HG03565 (cell line): ENCODE data around the gene AP3B1.

Experiments used
- ATAC-seq: cut with Tn5 transposase; IDR thresholded peaks from one replicate; pipeline ENCODE4 v1.9.1; 2021; ENCODE audit warnings: mild to moderate bottlenecking, moderate library complexity; ENCODE audit not compliant: unreplicated experiment

The AP3B1 gene

DNA sequence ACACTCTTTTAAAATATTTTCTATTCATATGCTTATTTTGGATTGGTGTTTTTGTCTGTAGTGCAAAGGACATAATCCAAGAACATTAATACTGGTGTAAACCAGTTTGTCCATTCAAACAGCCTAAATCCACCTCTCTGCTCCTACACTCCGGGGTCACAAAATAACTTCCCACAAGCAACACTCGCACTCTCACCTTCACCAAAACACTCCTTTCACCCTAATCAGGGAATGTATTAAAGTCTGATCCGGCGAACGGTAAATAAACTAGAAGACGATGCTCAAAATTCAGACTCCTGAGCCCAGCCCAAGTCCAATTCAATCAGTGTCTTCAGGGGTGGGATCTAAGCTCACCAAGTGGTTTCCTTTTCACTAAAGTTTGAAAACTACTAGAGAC, 649 bp downstream of the AP3B1 start:
- no peak for ATAC-seq

DNA sequence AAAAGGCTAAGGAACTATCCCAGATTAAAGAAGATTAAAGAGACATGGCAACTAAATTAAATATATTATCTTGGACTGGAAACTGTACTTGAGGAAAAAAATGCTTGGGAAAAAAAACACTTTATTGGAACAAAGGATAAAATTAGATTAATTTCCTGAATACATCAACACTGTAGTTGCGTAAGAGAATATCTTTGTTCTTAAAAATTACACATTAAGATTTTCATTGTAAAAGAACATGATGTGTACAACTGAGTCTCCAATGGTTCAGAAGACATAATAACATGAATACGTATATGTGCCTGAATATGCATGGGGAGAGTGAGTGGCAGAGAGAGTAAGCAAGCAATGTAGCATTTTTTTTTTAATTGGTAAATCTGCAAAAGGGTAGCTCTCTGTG, 2.8 kb downstream of the AP3B1 start:
- ATAC-seq, result no peak

DNA sequence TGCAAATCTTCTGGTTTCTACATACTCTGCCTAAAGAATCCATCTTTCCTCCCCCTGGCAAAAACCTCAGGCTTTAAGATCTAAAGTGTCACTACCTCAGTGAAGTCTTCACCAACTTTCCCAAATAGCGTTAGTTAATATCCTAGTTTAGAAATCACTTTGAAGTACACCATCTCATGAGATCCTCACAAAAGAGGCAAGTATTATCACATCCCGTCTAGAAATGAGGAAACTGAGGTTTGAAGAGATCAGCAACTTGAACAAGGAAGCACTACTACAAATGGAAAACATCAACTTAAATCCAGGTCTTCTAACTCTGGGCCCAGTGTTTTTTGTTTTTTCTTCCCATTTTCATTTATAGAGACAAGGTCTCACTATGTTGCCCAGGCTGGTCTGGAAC, 4.6 kb downstream of the AP3B1 start:
- ATAC-seq, result no peak

DNA sequence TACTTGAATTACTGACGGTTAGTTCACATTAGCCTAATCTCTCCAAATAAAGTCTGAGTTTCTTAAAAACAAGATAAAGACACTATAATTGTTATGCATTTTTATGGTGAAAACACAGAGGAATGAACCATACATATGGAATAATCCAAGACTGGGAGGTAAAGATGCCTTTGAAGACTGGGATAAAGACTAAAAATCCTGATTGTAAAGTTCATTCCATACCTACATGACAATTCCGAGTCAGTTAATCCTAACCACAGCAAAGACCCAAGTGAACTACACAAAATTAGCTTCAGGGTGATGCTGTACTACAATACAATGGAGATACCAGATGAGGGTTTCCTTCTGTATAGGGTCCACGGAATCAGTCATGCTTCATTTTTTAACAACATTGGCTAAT, 6.3 kb downstream of the AP3B1 start:
- ATAC-seq, result no peak

DNA sequence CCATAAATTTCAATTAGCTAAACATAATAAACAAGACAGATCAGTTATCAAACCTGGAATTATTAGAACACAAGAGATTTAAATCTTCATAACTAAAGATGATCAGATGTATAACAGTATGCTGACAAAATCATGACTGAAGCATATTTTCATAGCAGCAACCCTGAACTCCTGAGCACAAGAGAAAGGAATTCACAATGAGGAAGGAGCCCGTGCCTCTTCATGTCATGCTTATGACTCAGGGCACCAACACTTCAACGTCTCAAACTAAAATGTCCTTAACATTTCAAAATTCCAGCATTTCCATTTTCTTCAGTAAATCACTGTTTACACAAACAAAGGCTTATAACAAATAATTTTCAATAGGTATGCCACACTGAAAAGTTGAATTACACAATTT, 6.7 kb downstream of the AP3B1 start:
- ATAC-seq, result no peak

DNA sequence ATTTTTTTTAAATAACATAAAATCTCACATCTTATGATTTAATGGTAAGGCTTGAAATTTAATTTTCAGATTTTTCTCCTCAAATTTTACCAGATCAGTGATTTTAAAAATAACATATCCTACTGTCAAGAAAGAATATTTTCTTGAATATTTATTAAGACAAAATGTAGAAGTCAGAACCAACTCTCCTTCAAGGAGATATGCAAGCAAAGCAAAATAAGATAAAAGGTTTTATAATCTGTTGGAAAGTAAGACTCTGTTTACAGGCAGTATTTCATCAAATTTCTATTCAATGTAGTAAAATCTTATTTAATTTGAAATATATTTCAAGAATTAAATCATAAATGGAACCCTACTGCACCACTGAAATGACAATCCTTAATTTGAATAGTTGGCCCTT, 7.3 kb downstream of the AP3B1 start:
- ATAC-seq, result no peak

DNA sequence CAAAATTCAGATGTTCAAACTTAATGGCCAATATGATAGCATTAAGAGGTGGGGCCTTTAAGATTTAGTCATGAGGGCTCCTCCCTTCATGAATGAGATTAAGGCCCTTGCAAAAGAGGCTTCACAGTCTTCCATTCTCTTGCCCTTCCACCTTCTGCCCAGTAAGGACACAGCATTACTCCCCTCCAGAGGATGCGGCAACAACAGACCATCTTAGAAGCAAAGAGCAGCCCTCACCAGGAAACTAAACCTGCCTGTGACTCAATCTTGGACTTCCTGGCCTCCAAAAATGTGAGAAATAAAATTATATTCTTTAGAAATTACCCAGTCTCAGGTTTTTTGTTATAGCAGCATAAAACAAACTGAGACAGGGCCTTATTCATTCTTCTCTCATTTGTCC, 8.2 kb downstream of the AP3B1 start:
- ATAC-seq, result no peak

DNA sequence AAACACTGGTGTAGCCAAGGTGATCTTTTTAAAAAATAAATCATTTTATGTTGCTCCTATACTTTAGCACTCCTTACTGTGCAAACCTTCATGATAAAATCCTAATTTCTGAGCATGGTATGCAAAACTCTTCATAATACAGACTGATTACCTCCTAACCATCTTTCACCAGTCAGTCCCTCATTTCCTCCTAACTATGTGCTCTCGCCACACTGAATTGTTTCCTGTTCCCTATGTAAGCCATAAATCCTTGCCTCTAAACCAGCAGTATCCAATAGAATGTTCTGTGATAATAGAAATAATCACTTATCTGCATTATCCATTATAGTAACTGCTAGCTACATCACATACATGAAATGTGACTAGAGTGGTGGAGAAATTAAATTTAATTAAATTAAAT, 10.7 kb downstream of the AP3B1 start:
- no peak for ATAC-seq

DNA sequence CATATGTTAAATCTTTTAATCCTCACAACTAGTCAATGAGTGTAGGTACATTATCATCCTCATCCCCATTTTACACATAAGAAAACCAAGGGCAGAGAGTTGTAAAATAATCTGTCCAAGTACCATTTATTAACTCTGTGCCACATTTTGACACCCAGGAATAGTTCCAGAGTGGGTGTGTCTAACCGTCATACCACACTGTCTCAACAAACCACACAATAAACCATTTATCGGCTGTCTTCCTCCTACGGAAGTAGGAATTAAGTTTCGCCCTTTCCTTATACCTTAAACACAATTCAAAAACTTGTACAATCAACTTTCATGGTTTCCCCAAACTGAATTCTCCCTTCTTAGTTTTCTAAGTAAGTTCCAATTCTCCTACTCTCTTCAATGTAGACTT, 11.4 kb downstream of the AP3B1 start:
- no peak for ATAC-seq

DNA sequence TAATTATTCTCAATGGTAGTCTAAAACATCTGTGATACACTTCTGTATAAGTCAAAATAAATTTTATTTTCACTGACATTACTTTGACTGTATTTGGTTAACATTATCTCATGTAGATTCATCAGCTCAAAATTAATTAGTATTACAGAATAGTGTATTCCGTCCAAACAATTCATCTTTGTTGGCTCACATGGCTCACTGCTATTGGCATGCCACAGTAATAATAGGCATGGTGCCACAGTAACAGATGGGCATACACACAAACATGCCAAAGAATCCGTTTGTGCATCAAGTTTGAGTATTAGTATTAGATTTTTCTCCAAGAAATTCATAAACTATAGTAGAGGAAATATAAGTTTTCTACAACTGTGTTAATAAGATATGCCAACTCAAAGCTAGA, 14.2 kb downstream of the AP3B1 start:
- no peak for ATAC-seq

DNA sequence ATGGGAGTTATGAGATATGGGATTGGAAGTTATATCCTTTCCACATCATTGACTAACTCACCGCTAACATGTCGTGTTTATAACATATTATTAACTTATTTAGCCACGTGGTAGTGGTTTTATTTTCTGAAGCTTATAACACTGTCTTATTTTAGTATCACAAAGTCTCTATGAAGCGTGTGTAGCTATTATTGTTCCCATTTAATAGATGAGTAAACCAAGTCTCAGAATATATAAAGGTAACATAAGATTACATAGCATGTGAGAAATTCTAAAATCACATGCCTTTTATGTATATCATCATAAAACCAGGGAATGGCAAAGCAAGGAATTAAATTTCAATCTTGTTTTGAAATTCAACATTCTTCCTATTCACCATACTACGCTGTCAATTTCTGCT, 15.3 kb downstream of the AP3B1 start:
- no peak for ATAC-seq

DNA sequence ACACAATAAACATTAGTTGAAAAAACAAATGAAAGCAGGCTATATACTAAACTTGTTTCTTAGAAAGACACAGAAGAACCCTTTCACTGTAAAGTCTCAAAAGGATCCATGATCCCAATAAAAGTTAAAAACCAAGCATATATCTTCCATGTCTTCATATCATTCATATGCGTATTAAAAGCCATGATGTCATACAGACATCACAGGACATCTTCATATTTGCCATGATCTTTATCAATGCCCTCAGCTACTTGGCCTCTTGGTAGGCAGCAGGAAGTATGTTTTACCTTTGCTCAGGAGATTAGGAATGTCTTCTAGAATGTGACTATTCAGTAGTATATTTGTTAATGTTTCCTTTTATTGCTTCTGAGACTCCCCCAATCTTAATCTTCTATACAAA, 16.8 kb downstream of the AP3B1 start:
- no peak for ATAC-seq

DNA sequence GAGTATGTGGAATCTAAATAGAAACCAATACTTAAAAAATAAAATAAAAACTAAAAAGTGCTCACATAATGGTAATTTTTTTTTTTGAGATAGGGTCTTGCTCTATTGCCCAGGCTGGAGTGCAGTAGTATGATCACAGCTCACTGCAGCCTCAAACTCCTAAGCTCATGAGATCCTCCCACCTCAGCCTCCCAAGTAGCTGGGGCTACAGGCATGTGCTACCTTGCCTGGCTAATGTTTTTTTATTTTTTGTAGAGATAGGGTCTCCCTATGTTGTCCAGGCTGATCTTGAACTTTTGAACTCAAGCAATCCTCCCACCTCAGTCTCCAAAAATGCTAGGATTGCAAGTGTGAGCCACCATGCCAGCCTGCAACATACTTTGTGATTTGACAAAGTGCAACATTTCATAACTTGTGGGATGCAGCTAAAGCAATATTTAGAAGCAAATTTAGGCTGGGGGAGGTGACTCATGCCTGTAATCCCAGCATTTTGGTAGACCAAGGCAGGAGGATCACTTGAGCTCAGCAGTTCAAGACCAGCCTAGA, 18.4 kb downstream of the AP3B1 start:
- ATAC-seq, result no peak

DNA sequence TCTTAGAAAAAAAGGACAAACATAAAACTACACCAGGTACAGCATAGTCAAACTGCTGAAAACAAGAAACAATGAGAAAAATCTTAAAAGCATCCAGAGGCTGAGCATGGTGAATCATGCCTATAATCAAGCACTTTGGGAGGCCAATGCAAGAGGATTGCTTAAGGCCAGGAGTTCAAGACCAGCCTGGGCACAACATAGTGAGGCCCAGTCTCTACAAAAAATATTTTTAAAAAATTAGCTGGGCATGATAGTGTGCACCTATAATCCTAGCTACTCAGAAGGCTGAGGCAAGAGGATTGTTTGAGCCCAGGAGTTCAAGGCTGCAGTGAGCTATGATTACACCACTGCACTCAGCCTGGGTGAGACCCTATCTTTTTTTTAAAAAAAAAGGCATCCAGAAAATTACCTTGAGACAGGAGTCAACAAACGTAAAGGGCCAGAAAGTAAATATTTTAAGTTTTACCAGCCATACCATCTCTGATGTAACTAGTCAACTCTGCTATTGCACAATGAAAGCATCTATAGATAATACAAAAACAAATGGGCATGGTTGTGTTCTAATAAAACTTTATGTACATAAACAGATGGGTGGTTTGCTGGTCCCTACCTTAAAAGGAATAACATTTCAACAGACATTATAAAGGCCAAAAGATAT, 19.8 kb downstream of the AP3B1 start:
- ATAC-seq, result no peak

DNA sequence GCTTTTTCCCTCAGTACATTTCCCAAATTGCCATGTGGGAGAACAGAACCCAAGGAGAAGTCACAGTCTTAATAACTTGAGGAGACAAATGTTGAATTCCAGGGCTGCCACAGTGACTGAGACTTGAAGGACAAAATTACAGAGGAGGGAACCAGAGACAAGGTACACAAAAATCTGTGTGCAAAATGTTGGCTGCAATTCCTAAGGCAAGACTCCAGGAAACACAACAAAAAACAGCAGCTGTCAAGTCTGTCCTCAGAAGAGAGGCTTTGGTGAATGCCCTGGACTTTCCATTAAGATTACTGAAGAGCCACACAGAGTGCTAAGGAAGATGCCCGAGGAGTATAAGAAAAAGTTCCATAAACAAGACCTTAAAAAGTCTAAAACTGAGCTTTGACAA, 21.1 kb downstream of the AP3B1 start:
- ATAC-seq, result no peak

DNA sequence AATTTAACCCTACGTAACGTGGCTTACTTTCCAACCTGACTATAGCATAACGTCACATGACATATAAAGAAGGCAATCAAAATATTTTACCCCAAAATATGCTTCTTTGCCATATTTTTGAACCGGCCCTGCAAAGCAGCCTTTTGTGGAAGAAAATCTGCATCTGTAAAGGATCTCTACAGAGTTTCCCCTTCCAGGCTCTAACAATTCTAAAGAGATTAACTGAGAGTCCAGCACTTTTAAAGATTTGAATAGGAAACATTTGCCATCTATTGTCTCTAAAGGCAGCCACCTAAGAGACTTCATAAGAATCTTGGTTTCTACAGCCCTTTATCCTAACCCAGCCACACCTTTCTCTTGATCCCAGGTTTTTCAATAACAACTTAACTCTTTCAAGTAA, 22.7 kb downstream of the AP3B1 start:
- ATAC-seq, result no peak

DNA sequence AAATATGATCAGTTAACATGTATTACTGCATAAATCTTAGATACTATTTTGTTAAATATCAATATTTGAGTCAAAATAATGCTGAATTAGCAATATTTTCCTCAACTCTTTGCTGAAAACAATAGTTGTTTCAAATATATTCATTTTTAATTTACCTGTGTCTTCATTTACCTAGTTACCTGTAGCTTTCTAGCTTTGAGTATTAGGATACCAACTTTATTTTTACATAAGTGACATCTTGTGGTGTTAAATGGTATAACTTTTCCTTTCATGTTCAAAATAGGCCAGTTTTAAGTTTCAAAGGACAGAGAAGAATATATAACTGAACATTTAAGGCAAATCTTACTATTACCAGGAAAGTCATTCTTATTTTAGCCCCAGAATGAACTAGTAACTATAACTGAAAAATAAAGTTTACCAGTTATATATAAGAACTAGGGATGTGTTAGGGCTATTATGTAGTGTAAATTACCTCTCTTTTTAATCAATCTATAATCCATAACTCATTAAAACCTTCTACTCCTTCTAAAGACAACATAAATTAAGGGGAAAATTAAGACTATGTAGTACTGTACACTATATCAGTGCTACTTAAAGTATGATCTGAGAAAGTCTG, 25.3 kb downstream of the AP3B1 start:
- no peak for ATAC-seq

DNA sequence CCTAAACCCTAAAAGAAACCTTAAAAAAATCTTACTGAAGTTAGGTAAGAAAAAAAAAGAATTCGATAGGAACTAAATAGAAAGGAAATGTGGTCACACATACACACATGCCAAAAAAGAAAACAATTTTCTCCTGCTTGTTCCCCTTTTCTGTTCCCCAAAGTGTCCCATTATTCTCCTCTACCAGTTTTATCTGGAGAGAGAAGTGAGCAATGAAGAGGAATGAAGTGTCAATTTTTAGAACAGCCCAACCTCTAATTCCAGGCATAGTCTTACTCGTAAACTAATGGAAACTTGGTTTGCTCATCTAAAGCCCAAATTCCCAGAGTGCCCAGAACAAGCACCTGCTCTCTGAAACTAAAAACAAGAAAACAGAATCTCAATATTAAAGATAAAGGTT, 26.1 kb downstream of the AP3B1 start:
- ATAC-seq, result no peak

DNA sequence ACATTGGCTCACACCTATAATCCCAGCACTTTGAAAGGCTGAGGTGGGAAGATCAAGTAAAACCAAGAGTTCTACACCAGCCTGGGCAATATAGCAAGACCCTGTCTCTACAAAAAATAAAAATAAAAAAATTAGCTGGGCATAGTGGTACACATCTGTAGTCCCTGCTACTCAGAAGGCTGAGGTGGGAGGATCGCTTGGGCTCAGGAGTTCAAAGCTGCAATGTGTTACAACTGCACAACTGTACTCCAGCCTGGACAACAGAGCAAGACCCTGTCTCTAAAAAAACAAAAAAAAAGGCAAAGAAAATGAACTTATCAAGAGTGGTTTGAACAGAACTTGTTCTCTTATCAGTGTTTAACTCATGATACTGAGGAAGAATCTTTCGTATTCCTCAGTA, 29.3 kb downstream of the AP3B1 start:
- no peak for ATAC-seq

DNA sequence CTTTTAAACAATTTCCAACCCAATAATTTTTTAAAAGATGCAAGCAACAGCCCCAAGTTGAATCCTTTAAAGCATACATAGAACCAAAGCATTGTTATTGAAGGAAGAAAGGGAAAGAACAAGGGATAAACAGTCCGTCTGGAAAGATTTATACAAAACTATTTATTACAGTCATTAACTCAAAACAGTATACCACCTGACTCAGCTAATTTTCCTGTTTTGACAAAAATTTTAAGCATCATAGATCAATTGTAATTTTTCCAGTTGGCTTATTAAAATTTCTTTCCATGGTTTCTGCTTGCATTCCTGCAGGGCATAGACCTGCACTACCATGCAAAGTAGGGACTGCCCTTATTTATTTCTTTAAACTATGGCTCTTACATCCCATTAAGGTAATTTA, 29.9 kb downstream of the AP3B1 start:
- ATAC-seq, result no peak

DNA sequence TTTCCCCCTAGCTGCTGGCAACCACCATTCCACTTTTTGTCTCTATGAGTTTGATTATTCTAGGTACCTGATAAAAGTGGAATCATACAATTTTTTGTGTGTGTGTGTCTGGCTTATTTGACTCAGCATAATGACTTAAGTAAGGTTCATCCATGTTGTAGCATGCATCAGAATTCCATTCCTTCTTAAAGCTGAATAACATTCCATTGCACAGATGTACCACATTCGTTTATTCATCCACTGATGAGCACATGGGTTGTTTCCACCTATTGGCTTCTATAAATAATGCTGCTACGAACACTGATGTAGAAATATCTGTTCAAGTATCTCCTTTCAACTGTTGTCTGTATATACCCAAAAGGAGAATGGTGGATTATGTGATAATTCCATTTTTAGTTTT, 33.7 kb downstream of the AP3B1 start:
- no peak for ATAC-seq

DNA sequence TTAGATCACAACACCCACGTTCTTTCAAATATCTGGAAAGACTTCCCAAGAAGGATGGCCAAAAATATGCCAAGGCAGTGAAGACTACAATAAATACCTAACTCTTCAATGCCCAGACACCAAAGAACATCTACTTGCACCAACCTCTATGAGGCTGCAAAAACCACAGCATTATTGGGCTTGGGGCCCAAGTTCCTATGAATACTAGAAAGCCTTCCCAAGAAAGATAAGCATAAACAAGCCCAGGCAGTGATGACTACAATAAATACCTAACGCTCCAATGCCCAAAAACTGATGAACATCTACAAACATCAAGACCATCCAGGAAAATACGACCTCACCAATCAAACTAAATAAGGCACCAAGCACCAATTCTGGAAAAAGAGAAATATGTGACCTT, 41.3 kb downstream of the AP3B1 start:
- ATAC-seq, result no peak

DNA sequence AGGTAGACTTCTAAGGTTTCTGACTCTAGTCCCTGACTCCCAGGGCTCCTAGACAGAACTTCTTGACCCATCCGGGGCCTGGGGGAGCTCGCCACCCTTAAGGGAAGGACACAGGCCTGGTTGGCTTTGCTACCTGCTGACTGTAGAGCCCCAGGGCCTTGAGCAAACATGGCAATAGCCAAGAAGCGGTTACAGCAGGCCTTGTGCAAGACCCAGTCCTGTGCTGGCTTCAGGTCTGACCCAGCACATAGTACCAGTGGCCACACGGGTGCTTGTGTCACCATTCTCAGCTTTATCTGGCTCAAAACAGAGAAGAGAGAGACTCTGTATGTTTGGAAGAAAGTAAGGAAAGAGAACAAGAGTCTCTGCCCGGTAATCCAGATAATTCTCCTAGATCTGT, 41.8 kb downstream of the AP3B1 start:
- no peak for ATAC-seq
